AG08395 (cell line): ENCODE data around the gene TOX3.

Experiments
- DNase-seq: peaks from one replicate; pipeline ENCODE4 v3.0.0; 2012; ENCODE audit warnings: mixed read lengths, low spot score

Gene TOX3

GRCh38 chr16:52563767-52564611 is 17.0 kb upstream of the TOX3 start:
- DNase-seq, result no peak

DNA sequence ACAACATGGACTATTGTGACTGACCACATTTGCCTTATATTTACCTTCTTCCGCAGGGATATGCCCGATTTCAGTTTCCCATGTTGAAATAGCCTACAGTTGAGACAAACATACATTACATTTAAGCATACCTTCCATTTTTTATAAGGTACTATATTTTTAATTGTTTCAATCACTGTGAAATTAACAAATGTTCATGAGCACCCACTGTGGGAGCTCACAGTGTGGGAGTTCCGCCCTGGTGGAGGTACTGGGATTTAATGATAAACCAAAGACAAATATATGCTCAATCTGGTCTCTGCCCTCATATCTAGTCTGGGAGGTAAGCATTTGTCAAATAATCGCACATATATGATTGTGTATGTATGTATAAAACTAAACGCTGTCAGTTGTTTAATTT is 15.8 kb upstream of the TOX3 start:
- DNase-seq, result no peak

DNA sequence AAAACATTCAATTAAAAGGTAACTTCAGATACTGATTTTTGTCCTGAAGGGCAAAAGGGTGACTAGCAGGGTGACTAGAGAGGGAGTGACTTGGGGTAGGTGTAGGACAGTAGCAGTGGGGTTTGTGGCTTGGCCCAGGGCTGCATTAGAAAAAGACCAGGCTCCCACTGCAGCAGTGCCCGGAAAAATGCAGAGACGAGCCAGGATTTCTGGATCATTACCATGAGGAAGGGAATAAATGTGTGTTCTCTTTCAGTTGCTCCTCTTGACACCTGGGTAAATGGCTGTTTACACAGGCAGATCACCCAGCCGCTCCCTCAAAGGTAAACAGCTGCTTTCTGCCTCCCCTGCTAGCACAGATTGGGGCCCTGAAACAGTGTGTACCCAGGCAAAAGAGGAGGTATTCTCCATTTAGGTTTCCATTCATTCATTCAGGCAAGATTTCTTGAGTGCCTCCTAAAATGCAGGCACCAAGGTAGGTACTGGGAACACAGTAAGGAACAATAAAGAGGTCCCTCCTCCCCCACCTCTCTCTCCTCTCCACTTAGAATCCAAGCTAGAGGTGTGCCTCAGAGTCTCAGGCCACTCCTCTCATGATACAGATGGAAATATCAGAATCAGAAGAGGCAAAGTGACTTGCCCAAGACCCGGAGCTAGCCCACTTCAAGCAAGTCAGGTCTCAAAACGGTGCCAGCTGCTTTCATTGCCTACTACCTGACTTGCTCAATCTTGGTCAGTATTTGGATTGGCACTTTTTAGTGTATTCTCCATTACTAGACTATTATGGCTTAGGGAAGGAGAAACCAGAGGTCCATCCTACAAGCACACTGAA is 15.2 kb upstream of the TOX3 start:
- DNase-seq, result no peak

DNA sequence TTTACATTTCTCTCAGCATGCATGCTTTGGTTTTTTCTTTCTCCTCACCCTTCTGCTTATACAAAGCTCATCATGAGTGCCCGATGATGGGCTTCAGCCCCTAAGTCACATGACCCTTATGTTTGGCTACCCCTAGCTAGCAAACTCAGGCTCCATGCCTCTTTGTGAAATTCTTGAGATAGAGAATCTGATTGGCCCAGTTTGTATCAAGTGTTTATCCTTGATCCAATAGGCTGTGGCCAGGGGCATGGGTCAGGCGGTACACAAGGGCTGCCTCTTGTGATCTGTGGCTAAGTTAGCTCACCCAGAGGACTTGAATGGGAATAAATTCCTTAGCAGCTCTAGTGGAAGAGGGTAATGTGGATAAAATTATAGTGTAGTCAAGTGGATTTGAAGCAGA is 11.5 kb upstream of the TOX3 start:
- no peak for DNase-seq

- DNase-seq, result no peak
These were observed 10.3 kb upstream of the TOX3 start for GRCh38 chr16:52557236-52557635.

- DNase-seq, result no peak
These were observed 9.1 kb upstream of the TOX3 start for GRCh38 chr16:52556083-52556482.

DNA sequence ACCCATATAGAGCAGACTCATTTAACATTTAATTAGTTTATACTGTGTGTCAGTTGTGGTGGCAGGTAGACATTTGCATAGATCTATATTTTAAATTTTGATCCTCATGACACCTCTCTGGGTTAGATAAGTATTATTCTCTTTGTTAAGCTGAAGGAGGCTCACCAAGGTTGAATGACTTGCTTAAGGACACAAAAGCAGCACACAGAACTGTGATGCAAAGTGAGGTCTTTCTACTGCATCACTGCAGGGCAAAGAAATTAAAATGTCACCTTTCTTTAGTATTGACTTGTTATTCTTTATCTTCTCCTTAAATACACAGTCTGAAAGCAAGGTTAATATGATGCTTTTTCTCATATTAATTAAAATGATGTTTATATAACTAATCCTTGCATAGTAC is 8.6 kb upstream of the TOX3 start:
- no peak for DNase-seq

DNA sequence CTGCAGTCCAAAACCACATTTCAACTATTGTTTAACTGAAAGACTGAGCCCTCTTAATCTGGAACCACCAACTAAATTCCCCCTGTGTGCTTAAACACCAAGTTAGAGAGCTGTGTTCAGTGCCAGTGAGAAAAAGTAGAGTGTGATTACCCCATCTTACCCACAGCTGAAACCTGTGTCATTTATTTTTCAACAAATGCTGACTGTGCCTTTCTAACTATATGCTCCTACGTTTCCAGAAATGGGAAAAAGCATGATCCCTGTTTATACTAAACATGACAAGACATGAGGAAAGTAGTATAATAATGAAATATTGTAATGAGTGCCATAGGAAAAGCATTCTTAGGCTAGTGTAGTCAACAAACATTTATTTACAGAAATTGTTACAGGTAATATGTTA is 7.4 kb upstream of the TOX3 start:
- no peak for DNase-seq

- DNase-seq, result no peak
These were observed 6.4 kb upstream of the TOX3 start for GRCh38 chr16:52553322-52553721.

DNA sequence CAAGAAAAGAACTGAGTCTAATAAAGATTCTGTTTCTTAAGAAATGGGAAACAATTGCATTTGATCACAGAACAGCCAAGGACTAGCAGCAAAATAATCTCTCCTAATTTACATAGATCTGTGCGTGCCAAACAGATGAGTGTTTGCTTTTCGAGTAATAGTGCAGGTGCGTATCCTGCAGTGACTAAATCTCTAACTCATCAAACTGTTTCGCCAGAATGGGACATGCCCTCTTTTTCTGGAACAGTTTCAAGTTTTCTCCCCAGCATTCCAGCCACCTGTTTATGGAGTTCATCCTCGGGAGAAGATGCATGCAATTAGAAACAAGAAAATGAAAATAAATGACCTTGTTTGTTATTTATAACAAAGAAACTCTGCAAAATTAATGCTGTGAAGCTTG is 5.7 kb upstream of the TOX3 start:
- no peak for DNase-seq

DNA sequence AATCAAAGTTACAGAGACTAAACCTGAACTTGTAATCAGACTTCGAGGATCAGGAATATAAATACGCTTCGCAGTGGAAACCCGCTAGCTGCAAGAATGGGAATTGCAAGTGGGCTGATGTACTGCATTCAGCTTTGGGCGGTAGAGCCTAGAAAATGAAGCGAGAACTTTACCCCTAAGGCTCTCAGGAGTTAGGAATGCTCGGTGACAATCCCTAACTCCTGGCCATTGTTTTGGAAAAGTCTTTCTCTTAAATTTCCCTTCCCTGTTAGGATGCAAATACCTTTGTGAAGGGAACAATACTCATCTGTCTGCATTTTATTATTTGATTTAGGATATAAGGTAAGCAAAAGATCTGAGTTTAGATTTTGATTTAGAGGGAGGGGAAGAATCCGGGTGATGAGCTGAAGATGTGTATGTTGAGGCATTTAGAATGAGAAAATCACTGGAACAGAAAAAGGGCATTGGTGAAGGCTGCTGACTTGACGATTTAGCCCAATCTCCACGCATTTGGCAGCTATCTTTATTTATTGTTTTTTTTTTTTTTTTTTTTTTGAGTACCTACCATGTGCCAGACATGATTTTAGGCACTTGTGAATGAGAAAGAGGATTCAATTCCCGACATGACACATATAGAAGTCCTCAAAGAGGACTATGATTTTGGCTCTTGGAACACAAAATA is 2.2 kb upstream of the TOX3 start:
- DNase-seq, result no peak

DNA sequence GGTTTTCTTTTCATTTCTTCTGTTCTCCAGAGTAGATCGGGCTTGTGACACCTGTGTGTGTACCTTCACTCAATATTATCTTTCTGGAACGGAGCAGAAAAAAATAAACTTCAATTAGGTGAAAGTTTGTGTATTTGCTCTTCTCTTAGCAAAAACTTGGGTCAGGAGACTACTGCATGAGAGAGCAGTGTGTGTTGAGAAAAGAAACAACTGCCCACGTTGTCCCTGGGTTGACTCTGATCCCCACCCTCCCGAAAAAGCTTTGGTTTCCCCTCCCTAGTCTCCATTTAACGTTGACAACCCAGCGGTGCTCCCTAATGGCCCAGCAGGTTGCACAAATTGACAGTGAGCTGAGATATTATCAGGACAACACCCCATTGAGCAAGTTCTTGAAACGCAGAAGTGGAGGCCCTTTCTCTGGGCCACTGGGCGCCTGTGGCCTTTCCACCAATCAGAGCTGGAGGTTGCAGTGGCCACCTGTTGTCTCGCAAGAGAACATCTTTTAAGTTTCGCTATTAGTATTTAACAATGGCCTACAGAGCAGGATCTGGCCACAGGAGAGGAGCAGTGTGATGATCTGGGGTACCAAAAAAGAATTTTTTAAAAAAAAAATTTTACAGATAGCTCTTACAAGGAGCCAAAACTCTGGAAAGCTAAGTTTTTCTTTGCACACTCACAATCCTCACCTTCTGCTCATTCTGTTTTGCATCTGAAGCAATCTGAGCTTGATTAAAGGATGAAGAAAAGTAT is 1.5 kb upstream of the TOX3 start:
- no peak for DNase-seq

DNA sequence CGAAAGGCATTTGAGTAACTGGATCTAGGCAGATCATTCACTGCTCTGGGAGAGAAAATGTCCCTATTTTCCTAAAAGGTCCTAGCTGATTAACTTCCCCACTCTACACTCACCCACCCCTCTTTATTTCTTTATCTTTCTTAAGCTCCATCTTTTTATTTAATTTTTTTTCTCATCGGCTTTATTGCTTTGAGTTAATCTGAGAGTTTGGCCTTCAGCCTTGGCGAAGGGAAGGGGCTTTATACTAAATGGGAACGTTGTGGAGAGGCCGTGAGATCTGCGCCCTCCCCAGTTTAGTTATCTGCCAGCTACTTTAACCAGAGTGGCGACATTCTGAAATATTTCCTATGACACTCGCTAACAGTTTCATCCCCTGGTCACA is 882 bp upstream of the TOX3 start:
- no peak for DNase-seq

DNA sequence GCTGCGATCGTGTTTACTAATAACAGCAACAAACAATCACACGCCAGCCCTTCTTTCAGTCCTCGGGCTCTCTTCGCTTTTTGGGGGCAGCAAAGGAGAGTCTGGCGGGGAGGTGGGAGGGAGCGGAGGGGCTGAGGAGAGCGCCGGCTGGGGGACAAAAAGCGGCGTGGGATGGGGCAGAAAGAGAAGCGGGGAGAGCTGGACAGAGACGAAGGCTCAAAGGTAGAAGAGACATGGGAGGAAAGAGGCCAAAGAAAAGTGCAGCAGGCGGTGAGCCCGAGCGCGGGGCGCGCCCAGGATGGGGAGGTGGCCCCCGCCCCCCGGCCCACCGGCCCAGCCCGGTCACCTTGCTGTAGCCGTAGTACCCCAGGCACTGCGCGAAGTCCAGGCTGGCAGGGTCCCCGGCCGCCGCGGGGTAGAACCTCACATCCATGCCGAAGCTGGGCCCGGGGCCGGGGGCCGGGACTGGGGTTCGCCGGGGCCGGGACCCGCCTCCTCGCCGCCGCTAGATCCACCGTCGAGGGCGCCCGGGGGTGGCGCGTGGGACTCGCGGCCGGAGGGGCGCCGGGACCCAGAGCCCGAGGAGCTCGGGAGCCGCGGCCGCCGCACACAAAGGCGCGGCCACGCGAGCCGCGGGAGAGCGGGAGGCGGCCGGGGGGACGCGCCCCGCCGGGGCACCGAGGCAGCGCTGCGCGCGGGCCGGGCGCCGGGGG is 496 bp downstream of the TOX3 start:
- no peak for DNase-seq

DNA sequence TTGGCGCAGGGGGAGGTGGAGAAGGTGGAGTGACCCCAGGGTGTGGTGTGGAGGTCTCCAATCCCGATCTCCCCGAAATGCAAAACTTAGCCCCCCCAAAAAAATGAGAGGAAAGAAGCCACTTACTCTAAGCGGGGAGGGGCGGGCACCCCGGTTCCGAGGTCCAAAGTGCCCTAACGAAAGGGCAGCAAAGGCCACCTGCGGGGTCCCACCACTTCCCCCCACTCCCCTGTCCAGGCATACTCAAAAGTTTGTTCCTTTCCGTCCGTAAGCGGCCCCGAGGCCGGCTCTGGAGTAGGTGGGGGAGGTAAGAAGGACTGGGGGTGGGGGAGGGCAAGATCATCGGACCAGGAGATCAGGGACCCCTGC is 1.1 kb downstream of the TOX3 start:
- DNase-seq, result no peak

GRCh38 chr16:52545222-52545897 is 1.6 kb downstream of the TOX3 start:
- DNase-seq, result no peak

GRCh38 chr16:52544703-52545102 is 2.2 kb downstream of the TOX3 start:
- no peak for DNase-seq

DNA sequence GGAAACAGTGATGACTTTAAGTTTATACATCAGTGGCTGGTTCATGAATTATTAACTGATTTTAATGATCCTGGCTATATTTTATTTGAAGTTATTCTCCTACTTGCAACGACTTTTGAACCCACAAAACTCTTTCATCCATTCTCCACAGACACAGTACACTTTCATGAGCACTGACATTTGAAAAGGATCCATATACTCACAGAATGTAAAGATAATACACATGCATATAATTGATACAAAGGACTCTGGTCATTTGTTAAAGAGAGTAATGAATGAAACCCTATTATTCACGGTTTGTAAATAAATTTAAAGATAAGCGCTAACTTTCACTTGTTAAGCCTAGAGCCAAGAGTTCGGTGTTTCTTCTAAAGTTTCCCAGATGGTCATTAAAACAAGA is 3.3 kb downstream of the TOX3 start:
- DNase-seq, result no peak

- DNase-seq, result no peak
These were observed 6.0 kb downstream of the TOX3 start for GRCh38 chr16:52540910-52541309.

- no peak for DNase-seq
These were observed 7.8 kb downstream of the TOX3 start for GRCh38 chr16:52539191-52539590.

GRCh38 chr16:52538511-52538910 is 8.4 kb downstream of the TOX3 start:
- no peak for DNase-seq
